Stimulated activated CD4-positive, alpha-beta T cell treated with anti-CD3 and anti-CD28 coated beads, Interleukin-4, amount 100 ng/mL, for 4 hours (primary cell): Measurements from ENCODE around the gene ZSCAN22.
A peak's percentile ranks its signal among the peaks of the same experiment; 100 is the strongest.
"Not testable (repeated sequence)": the region's sequence is repeated elsewhere in the genome, so short reads cannot be mapped to it uniquely, and the experiment has no call there.

Source experiments
- DNase-seq, 2 experiments: peaks; one replicate each; pipeline ENCODE4 v3.0.0-alpha.2; 2020

Gene ZSCAN22

GRCh38 chr19:58352760-58353671 is 26.2 kb downstream of the ZSCAN22 start, which contains the start of gene A1BG:
TSS of gene A1BG (minus strand) at chr19:58353492. CDS start at chr19:58353437, 55 bp downstream.
- no peak for DNase-seq

- DNase-seq: no peak
Observed at GRCh38 chr19:58353717-58354477, 27.1 kb downstream of the ZSCAN22 start.

GRCh38 chr19:58354478-58355030 is 27.8 kb downstream of the ZSCAN22 start:
- DNase-seq: no peak

- DNase-seq: no peak
Observed at GRCh38 chr19:58355215-58355796, 28.5 kb downstream of the ZSCAN22 start.

GRCh38 chr19:58355908-58356765 is 29.3 kb downstream of the ZSCAN22 start:
- DNase-seq: peak; percentile 22 to 31

- no peak for DNase-seq
Observed at GRCh38 chr19:58356766-58357480, 30.1 kb downstream of the ZSCAN22 start.

GRCh38 chr19:58357481-58358145 is 30.8 kb downstream of the ZSCAN22 start:
- no peak for DNase-seq

- DNase-seq: peak; percentile 42
Observed at GRCh38 chr19:58361900-58362271, 35.1 kb downstream of the ZSCAN22 start.

GRCh38 chr19:58362272-58362994 is 35.6 kb downstream of the ZSCAN22 start, which contains the start of gene ZNF497:
TSS of gene ZNF497 (minus strand) at chr19:58362751. CDS start at chr19:58357635, 5,116 bp downstream.
- peak; percentile 95 to 97 for DNase-seq

- no peak for DNase-seq
Observed at GRCh38 chr19:58364146-58364545, 37.4 kb downstream of the ZSCAN22 start.

- no peak for DNase-seq
Observed at GRCh38 chr19:58366585-58367430, 40.0 kb downstream of the ZSCAN22 start.

GRCh38 chr19:58367698-58368454 is 41.1 kb downstream of the ZSCAN22 start:
- no peak for DNase-seq

GRCh38 chr19:58368561-58369360 is 42.0 kb downstream of the ZSCAN22 start:
- no peak for DNase-seq

- no peak for DNase-seq
Observed at GRCh38 chr19:58372311-58373133, 45.7 kb downstream of the ZSCAN22 start.

GRCh38 chr19:58374200-58374599 is 47.4 kb downstream of the ZSCAN22 start:
- DNase-seq: no peak

- not testable (repeated sequence) for DNase-seq
Observed at GRCh38 chr19:58376724-58377123, 49.9 kb downstream of the ZSCAN22 start.
